ENCODE results near the gene TIAM2. TPM values are rescaled to one million over a fixed set of nuclear protein-coding genes. Genes with fewer than 3 reads are reported as not detected.

The TIAM2 gene
- total and polyA plus RNA-seq, 9 donors: 9.1 to 15.6 (median 10.3) TPM

DNA sequence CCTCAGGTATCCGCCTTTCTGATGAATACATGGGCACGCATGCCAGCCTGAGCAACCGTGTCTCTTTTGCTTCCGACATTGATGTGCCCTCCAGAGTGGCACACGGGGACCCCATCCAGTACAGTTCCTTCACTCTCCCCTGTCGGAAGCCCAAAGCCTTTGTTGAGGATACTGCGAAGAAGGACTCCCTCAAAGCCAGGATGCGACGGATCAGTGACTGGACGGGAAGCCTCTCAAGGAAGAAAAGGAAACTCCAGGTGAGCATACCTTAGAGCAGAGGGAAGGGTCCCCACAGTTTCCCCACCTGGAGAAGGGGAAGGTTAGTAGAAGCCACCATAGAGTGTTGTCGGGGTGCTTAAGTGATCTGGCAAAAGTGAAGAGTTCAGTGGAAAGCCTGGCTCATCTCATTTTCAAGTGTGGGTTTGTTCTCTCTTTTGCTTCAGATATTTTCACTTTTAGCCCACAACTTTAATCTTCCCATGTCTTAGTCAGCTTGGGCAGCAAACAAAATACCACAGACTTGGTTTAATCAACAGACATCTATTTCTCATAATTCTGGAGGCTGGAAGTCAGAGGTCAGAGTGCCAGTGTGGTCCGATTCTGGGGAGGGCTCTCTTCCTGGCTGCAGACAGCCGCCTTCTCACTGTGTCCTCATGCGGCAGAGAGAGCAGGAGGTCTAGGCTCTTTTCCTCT is 135.2 kb downstream of the TIAM2 start:
- WGBS, 3 donors: 95 to 97% (median 97%) methylated on average over 14 of the region's 14 CpGs
- intact Hi-C loops (cut with DNase I): no loop called here
- no peak for DNase-seq

GRCh38 chr6:155132617-155133016 is 137.5 kb downstream of the TIAM2 start:
- TF ChIP-seq POLR2A (IDR thresholded peaks at IDR 0.05) (no peak), CTCF (IDR thresholded peaks at IDR 0.05) (no peak), EP300 (IDR thresholded peaks at IDR 0.05) (no peak)
- Histone ChIP-seq H3K4me1 (ENCODE audit: insufficient read depth) (no peaks in the 10 kb centered on the region), H3K9me3 (no peaks in the 10 kb centered on the region), H3K4me3 (no peak overlapping the region), H3K27me3 (no peaks in the 10 kb centered on the region), H3K36me3 (no peaks in the 10 kb centered on the region), H3K27ac (no peak overlapping the region)
- 90 to 92% (median 90%) methylated on average over 9 of the region's 9 CpGs for WGBS, 3 donors
- no peak for DNase-seq
- intact Hi-C loops (cut with DNase I): no loop called here

More for the DNA sequence above, 135.2 kb downstream of the TIAM2 start:
- Histone ChIP-seq H3K36me3 (no peaks in the 10 kb centered on the region), H3K27ac (no peak overlapping the region), H3K4me3 (no peak overlapping the region), H3K4me1 (ENCODE audit: insufficient read depth) (no peaks in the 10 kb centered on the region), H3K27me3 (no peaks in the 10 kb centered on the region), H3K9me3 (no peaks in the 10 kb centered on the region)
- TF ChIP-seq EP300 (IDR thresholded peaks at IDR 0.05) (no peak), POLR2A (IDR thresholded peaks at IDR 0.05) (no peak), CTCF (IDR thresholded peaks at IDR 0.05) (no peak)

DNA sequence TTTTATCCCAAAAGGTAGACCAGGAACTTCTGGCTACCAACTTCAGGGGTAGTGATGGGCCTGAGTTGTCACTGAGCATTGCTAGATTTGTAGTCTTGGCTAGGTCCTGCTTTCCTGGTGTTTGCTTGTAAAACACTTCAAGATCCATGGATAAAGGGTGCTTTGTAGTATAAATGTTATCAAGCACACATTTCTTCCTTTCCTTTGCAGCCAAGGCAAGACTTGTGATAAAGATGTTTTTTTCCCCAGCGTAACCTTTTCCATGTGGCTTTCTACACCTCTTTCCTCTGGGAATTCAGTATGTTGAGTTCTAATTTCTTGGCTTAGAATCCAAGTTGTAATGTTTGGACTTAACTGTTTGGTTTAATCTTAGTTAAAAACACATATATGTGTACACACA is 145.9 kb downstream of the TIAM2 start:
- Histone ChIP-seq H3K9me3 (no peaks in the 10 kb centered on the region), H3K36me3 (no peaks in the 10 kb centered on the region), H3K4me1 (ENCODE audit: insufficient read depth) (peaks cover 1% of the 10 kb centered on the region), H3K4me3 (no peak overlapping the region), H3K27me3 (no peaks in the 10 kb centered on the region), H3K27ac (no peak overlapping the region)
- DNase-seq: no peak
- no peak for TF ChIP-seq EP300 (IDR thresholded peaks at IDR 0.05)
- no peak for TF ChIP-seq POLR2A (IDR thresholded peaks at IDR 0.05)
- TF ChIP-seq CTCF (IDR thresholded peaks at IDR 0.05): no peak
- intact Hi-C loops (cut with DNase I): no loop called here
- 85 to 94% (median 94%) methylated on average over 1 of the region's 1 CpG for WGBS, 3 donors

DNA sequence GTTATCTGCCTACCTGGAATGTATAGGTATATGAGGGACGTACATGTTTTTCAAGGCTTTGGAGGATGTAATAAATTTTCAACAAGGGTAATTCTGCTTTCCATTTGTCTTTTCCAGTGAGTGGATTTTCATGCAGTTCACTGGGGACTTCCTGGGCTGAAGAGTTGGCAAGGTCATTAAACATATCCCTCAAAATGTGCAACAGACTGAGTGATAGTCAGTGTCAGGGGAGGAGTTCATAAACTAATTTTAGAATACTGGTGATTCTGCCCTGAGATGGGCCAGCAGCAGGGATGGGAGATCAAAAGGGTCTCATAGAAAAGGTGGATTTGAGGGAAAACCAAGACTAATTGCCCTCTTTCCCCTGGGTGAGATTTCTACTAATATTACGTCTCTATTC is 146.4 kb downstream of the TIAM2 start:
- Histone ChIP-seq H3K36me3 (no peaks in the 10 kb centered on the region), H3K4me1 (ENCODE audit: insufficient read depth) (peaks cover 1% of the 10 kb centered on the region), H3K9me3 (no peaks in the 10 kb centered on the region), H3K4me3 (no peak overlapping the region), H3K27ac (no peak overlapping the region), H3K27me3 (no peaks in the 10 kb centered on the region)
- TF ChIP-seq CTCF (IDR thresholded peaks at IDR 0.05) (no peak), POLR2A (IDR thresholded peaks at IDR 0.05) (no peak), EP300 (IDR thresholded peaks at IDR 0.05) (no peak)
- intact Hi-C loops (cut with DNase I): no loop called here
- 94 to 99% (median 95%) methylated on average over 2 of the region's 2 CpGs for WGBS, 3 donors
- no peak for DNase-seq

Measured in ovary (tissue), 9 donors.